GM21526 (cell line): Measurements from ENCODE around the gene STAM.
"Not testable (repeated sequence)": the region's sequence is repeated elsewhere in the genome, so short reads cannot be mapped to it uniquely, and the experiment has no call there.

Source experiments
- ATAC-seq: cut with Tn5 transposase; IDR thresholded peaks from one replicate; pipeline ENCODE4 v1.9.1; 2021; ENCODE audit warnings: moderate library complexity; ENCODE audit not compliant: unreplicated experiment, low FRiP score

The STAM gene

DNA sequence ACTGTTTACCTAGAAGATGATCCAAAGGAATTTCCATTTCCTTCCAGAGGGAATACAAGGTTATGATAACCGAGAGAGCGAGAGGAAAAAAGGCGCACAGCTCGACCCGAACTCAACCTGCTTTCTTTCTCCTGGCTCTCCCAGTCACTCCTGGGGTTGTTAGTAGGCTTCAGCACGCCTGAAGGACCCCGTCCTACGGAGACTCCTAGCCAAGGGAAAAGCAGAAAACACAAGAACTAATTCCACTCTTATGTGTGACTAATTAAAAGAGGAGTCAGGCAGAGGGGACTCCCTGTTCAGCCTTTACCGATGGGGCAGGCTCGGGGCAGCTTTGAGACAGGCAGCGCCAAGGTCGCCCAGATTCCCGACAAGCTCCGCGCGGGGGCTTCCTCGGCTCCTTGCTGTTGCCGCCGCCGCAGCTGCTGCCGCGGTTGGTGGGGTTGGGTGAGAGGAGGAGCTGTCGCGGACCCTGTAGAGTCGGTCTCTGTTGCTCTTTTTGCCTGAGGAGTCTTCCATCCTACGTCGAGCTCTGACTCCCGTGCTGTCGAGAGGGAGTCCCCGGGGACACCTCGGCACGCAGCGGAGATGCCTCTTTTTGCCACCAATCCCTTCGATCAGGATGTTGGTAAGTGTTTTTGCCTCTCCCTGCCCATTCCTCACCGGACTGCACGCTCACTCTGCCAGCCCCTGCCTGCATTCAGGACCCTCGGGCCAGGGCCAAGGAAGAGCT, at the start of gene STAM:
Gene STAM, plus strand, starts transcription at position 397 of the 730 bp plus-strand sequence. Its CDS starts 189 bp downstream, at position 586.
- peak; percentile 92 for ATAC-seq

- ATAC-seq = no peak
Observed at GRCh38 chr10:17597386-17597785, 46.6 kb upstream of the STAM start.

DNA sequence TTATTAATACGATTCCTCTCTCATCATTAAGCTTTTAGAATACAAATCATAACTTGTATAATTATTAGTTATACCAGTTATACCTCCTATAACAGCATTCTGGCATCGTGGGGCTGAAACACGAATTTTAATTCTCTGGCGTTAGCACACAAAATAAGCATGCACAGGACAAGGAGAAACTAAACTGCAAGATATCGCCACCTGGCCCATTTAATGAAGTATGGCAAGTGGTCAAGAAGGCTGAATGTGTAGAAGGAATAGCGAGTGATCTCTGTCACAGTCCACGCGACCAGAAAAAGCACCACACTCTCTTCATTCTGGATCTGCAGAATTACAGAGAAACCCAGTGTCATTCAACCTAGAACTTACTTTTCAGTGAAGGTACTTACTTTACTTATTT, 44.9 kb upstream of the STAM start:
- no peak for ATAC-seq

GRCh38 chr10:17605936-17606335, 38.0 kb upstream of the STAM start:
- no peak for ATAC-seq

- no peak for ATAC-seq
Observed at GRCh38 chr10:17606547-17607040, 37.4 kb upstream of the STAM start.

DNA sequence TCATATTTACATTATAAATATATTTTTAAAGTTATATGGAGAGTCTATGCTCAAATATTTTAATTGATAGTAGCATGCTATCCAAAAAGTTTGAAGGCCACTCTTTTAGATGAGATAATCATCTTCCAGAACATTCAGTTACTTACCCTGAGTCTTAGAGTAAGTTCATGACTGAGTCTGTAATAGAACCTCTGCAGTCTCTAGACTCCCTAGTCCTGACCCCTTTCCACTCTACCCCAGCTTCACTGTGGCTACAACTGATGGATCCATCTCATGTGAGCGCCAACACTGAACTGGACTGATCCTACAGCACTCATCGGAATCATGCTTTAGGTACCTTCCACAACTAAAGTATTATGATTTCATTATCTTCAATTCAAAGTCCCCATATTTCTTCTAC, 36.9 kb upstream of the STAM start:
- no peak for ATAC-seq

DNA sequence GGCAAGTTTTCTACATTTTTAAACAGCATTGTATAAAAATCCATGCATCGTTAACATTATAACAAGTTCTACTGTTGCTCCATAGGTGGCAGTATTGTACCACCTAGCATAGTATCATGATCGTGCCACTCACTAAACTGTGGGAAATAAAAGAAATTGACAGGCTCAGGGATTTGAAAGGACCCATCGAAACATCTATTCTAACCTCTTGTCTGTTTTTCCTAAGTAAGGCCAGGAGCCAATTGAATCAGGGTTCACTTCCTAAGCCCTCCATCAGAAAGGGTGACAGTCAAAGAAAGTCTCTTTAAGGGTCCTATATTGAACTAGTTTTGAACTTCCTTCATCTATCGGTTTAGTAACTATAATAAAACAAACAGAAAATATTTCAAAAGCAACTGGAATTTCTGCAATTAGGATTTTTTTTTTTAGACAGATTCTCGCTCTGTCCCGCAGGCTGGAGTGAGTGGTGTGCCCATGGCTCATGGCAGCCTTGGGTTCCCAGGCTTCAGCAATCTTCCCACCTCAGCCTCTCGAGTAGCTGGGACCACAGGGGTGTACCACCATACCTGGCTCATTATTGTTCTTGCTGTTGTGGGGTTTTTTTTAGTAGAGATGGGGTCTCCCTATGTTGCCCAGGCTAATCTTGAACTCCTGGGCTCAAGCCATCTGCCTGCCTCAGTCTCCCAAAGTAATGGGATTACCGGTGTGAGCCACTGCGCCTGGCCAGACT, 36.2 kb upstream of the STAM start:
- peak; percentile 80 for ATAC-seq

- ATAC-seq = no peak
Observed at GRCh38 chr10:17609523-17610079, 34.4 kb upstream of the STAM start.

- peak; percentile 40 for ATAC-seq
Observed at GRCh38 chr10:17616403-17617030, 27.4 kb upstream of the STAM start.

DNA sequence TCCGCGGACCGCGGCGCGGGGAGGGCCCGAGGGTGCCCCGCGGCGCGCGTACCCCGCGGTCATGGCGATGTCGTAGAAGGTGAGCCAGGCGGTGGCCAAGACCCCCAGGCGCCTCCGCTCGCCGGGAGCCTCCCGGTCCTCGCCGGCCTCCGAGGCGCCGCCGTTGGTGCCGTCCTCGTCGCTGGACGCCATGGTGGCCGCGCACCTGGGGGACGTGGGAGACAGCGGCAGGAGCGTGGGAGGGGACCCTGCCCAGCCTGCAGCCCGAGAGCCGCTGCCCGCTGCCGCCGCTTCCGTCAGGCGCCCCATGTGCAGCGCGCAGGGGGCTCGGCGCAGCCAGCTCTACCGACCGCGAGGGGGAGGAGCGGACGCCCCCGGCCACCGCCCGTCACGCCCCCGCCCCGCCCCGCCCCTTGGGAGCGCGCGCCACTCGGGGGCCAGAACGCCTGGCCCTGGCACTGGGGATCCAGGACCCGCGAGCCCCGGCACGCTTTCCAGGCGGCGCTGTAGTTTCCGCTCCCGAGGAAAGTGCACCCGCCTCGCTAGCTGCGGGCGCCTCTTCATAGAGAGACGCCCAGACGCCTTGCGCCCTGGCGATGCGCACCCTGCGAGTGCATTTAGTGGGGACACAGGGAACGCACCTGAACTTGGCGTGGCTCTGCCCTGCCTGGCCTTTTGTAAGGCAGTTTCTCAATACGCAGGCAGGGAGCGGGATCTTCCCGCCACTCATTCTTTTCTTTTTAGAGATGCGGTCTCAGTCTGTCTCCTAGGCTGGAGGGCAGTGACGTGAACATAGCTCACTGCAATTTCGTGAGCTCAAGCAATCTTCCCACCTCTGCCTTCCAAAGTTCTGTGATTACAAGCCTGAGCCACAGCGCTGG, 26.7 kb upstream of the STAM start, which contains the start of gene HACD1:
Gene HACD1, minus strand, starts transcription at position 344 of the 881 bp plus-strand sequence. Its CDS starts 35 bp downstream, at position 309.
- ATAC-seq = peak; percentile 52

DNA sequence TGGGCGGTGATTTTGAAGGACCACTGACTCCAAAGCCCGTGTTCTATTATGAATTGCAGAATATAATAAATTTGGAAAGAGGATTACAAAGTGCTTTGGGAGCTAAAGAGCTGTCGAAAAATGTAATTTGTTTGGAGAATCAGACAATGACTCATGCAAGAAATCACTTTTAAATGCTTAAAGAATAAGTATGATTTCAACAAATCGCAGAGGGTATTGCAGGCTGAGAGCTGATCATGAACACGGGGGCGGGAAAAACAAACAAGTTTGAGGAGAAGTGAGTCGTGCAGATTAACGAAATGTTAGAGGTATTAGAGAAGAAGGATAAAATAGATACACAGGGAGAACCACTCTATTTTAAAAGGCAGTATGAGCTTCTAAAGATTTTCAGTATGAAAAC, 21.9 kb upstream of the STAM start:
- ATAC-seq = no peak

- no peak for ATAC-seq
Observed at GRCh38 chr10:17624996-17625395, 19.0 kb upstream of the STAM start.

DNA sequence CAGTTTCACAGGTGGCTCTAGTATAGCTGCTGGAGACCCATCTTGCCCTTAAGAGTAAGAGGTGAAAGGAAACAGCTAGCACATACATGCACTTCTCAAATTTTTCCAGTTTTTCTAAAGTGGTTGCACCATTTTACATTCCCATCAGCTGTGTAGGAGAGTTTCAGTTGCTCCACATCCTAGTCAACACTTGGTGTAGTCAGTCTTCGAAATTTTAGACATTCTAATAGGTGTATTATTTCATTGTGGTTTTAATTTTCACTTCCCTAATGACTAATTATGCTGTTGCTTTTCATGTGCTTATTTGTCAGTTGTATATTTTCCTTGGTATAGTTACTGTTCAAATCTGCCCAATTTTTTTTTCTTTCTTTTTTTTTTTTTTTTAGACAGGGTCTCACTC, 17.3 kb upstream of the STAM start:
- ATAC-seq = no peak

- ATAC-seq = not testable (repeated sequence)
Observed at GRCh38 chr10:17632590-17632989, 11.4 kb upstream of the STAM start.

GRCh38 chr10:17633353-17633752, 10.6 kb upstream of the STAM start:
- no peak for ATAC-seq

- no peak for ATAC-seq
Observed at GRCh38 chr10:17637869-17638268, 6.1 kb upstream of the STAM start.

DNA sequence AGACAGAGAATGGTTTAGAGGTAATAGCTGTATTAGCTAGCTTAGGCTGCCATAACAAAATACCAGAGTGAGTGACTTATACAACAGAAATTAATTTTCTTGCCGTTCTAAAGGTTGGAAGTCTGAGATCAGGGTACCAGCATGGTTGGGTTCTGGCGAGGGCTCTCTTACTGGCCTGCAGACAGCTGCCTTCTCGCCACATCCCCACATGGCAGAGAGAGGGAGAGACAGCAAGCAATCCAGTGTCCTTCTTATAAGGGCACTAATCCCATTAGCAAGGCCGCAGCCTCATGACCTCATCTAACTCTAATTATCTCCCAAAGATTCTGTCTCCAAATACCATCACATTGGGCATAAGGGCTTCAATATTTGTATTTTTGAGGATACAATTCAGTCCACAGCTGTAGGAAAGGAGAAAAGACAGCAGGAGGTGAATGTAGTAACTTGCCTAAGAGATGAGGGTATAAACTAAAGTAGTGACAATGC, 3.6 kb upstream of the STAM start:
- no peak for ATAC-seq

DNA sequence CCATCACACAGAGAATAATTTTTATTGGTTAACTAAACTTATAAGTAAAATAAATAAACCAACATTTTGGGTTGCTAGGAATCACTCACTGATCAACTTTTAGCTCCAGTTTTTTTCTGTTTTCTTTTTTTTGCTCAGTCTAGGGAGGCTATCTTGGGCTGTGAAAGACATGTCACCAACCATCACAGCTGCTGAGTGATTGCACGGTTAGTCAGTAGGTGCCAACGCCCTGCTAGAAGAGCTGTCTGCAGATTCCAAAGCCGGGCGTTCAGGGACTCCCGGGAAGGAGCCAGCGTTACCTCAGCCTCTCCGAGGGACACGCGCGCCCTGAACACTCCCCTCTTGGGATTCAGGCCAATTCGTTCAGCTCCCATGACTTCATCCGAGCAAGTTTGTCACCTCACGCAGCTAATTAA, 604 bp upstream of the STAM start:
- ATAC-seq = peak; percentile 26

DNA sequence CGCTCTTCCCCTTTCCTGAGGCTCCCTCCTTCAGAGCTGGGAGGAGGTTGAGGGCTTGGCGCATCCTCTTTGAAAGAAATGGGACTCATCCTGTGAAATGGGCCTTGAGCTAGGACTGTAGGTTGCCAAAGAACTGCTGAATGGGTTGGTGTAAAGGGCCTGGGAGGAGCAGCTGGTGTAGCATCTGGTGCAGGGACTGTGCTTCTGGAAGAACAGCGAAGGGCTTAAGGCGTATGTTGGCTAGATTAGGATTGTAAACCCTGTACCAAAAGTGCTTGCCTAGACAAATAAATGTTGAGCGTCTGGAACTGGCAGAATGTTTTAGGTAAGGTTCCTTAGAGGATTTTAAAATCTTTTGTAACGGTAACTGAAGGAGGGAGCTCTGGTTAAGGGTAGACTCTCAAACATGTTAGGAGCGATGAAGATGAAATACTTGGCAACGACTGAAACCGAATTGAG, 563 bp downstream of the STAM start:
- ATAC-seq = peak; percentile 33
